Ectodermal cell (in vitro differentiated cells): ENCODE results near the gene OR5B21.

Experiments
- H3K27ac ChIP-seq: 2 replicates; pipeline ENCODE4 v1.7.0; 2013; ENCODE audit warnings: mild to moderate bottlenecking, low read depth, low read length; ENCODE audit not compliant: insufficient read depth, poor library complexity, severe bottlenecking
- H3K27me3 ChIP-seq: 2 replicates; pipeline ENCODE4 v1.7.0; 2013; ENCODE audit warnings: mild to moderate bottlenecking, low read length; ENCODE audit not compliant: insufficient read depth, control insufficient read depth, poor library complexity, severe bottlenecking
- H3K36me3 ChIP-seq: one replicate; pipeline ENCODE4 v1.7.0; 2013; ENCODE audit warnings: low read length; ENCODE audit not compliant: control insufficient read depth, insufficient read depth
- H3K4me1 ChIP-seq: one replicate; pipeline ENCODE4 v1.7.0; 2013; ENCODE audit warnings: low read length; ENCODE audit not compliant: control insufficient read depth, insufficient read depth
- H3K4me3 ChIP-seq: 2 replicates; pipeline ENCODE4 v1.7.0; 2013; ENCODE audit warnings: low read depth, low read length, control low read depth; ENCODE audit not compliant: insufficient read depth
- H3K9me3 ChIP-seq: 2 replicates; pipeline ENCODE4 v1.7.0; 2013; ENCODE audit warnings: mild to moderate bottlenecking, low read length, moderate library complexity; ENCODE audit not compliant: control insufficient read depth
- WGBS, 2 experiments: methylation state at CpG; one replicate each; pipeline ENCODE4 v1.1.7; 2013; ENCODE audit warnings: missing lambda C conversion rate in 2 of 2; 5-methylcytosine and 5-hydroxymethylcytosine counted together

The OR5B21 gene

GRCh38 chr11:58495906-58496305 is 12.0 kb downstream of the OR5B21 start:
- Histone ChIP-seq H3K4me1 (no peaks in the 10 kb centered on the region), H3K36me3 (no peaks in the 10 kb centered on the region), H3K9me3 (no peaks in the 10 kb centered on the region), H3K27ac (no peak overlapping the region), H3K27me3 (no peaks in the 10 kb centered on the region), H3K4me3 (no peak overlapping the region)
- WGBS, 2 experiments = 85 to 92% methylated on average over 2 of the region's 2 CpGs

- H3K4me3 ChIP-seq = no peak overlapping the region
- H3K27ac ChIP-seq = no peak overlapping the region
Measured at GRCh38 chr11:58494101-58494500, 13.8 kb downstream of the OR5B21 start.

GRCh38 chr11:58493676-58494075 is 14.2 kb downstream of the OR5B21 start:
- WGBS, 2 experiments = no CpG with 5 or more reads among the region's 2 CpGs
- H3K4me1 ChIP-seq = no peaks in the 10 kb centered on the region
- H3K27me3 ChIP-seq = no peaks in the 10 kb centered on the region
- H3K27ac ChIP-seq = no peak overlapping the region
- H3K9me3 ChIP-seq = no peaks in the 10 kb centered on the region
- H3K36me3 ChIP-seq = no peaks in the 10 kb centered on the region
- no peak overlapping the region for H3K4me3 ChIP-seq

More at GRCh38 chr11:58494101-58494500, 13.8 kb downstream of the OR5B21 start:
- Histone ChIP-seq H3K27me3 (no peaks in the 10 kb centered on the region), H3K9me3 (no peaks in the 10 kb centered on the region), H3K36me3 (no peaks in the 10 kb centered on the region), H3K4me1 (no peaks in the 10 kb centered on the region)

GRCh38 chr11:58490827-58491226 is 17.1 kb downstream of the OR5B21 start:
- 100% methylated on average over 2 of the region's 2 CpGs; no CpG with 5 or more reads in 1 of the 2 experiments for WGBS, 2 experiments
- no peaks in the 10 kb centered on the region for H3K36me3 ChIP-seq
- no peaks in the 10 kb centered on the region for H3K4me1 ChIP-seq
- H3K27ac ChIP-seq = no peak overlapping the region
- H3K27me3 ChIP-seq = no peaks in the 10 kb centered on the region
- H3K9me3 ChIP-seq = no peaks in the 10 kb centered on the region
- H3K4me3 ChIP-seq = no peak overlapping the region

- H3K4me3 ChIP-seq = no peak overlapping the region
- no peaks in the 10 kb centered on the region for H3K9me3 ChIP-seq
- H3K27me3 ChIP-seq = no peaks in the 10 kb centered on the region
- no peak overlapping the region for H3K27ac ChIP-seq
- H3K4me1 ChIP-seq = no peaks in the 10 kb centered on the region
- H3K36me3 ChIP-seq = no peaks in the 10 kb centered on the region
Measured at GRCh38 chr11:58487170-58487569, 20.7 kb downstream of the OR5B21 start.

GRCh38 chr11:58485961-58486360 is 21.9 kb downstream of the OR5B21 start:
- Histone ChIP-seq H3K36me3 (no peaks in the 10 kb centered on the region), H3K27ac (no peak overlapping the region), H3K4me1 (no peaks in the 10 kb centered on the region), H3K4me3 (no peak overlapping the region), H3K9me3 (no peaks in the 10 kb centered on the region), H3K27me3 (no peaks in the 10 kb centered on the region)
- 96 to 97% methylated on average over 1 of the region's 1 CpG for WGBS, 2 experiments

GRCh38 chr11:58471892-58472291 is 36.0 kb downstream of the OR5B21 start:
- H3K4me3 ChIP-seq = no peak overlapping the region
- H3K27ac ChIP-seq = no peak overlapping the region
- H3K27me3 ChIP-seq = no peaks in the 10 kb centered on the region
- no peaks in the 10 kb centered on the region for H3K9me3 ChIP-seq
- H3K36me3 ChIP-seq = no peaks in the 10 kb centered on the region
- H3K4me1 ChIP-seq = no peaks in the 10 kb centered on the region

GRCh38 chr11:58466293-58466692 is 41.6 kb downstream of the OR5B21 start:
- Histone ChIP-seq H3K27me3 (no peaks in the 10 kb centered on the region), H3K36me3 (no peaks in the 10 kb centered on the region), H3K27ac (no peak overlapping the region), H3K4me3 (no peak overlapping the region), H3K4me1 (no peaks in the 10 kb centered on the region), H3K9me3 (no peaks in the 10 kb centered on the region)
- 78 to 86% methylated on average over 1 of the region's 1 CpG for WGBS, 2 experiments

- Histone ChIP-seq H3K9me3 (no peaks in the 10 kb centered on the region), H3K27ac (no peak overlapping the region), H3K27me3 (no peaks in the 10 kb centered on the region), H3K36me3 (no peaks in the 10 kb centered on the region), H3K4me1 (no peaks in the 10 kb centered on the region), H3K4me3 (no peak overlapping the region)
- 75 to 84% methylated on average over 3 of the region's 3 CpGs for WGBS, 2 experiments
Measured at GRCh38 chr11:58465690-58466089, 42.2 kb downstream of the OR5B21 start.
